Thoracic aorta (tissue), 2 donors: ENCODE data around the gene SUGP1. TPM values are rescaled to one million over a fixed set of nuclear protein-coding genes. Genes with fewer than 3 reads are reported as not detected.

Experiments
- ATAC-seq: fragments of 150-250 bp; one replicate; pipeline ENCODE4 v1.8.0; 2017; ENCODE audit warnings: low read depth; ENCODE audit not compliant: insufficient number of reproducible peaks, low FRiP score
- DNase-seq: peaks from one replicate; pipeline ENCODE4 v3.0.0-alpha.2; 2020; ENCODE audit warnings: low spot score
- H3K27ac ChIP-seq, 2 donors: fragments of 200-600 bp; sonication (generic); 1 replicate in 1 of 2; 2 replicates in 1 of 2; pipeline ENCODE4 v1.5.1; 2016; ENCODE audit warnings: mild to moderate bottlenecking in 2 of 2, moderate library complexity in 2 of 2
- H3K27me3 ChIP-seq: fragments of 200-600 bp; sonication (generic); replicated peaks from 2 replicates; pipeline ENCODE4 v1.6.0; 2016; ENCODE audit warnings: mild to moderate bottlenecking; ENCODE audit not compliant: insufficient read depth
- H3K36me3 ChIP-seq: fragments of 200-600 bp; sonication (generic); one replicate; pipeline ENCODE4 v1.5.1; 2016
- H3K4me1 ChIP-seq, 2 donors: fragments of 200-600 bp; sonication (generic); 1 replicate in 1 of 2; 2 replicates in 1 of 2; pipeline versions ENCODE4 v1.5.1 to v1.6.0; 2016; ENCODE audit warnings: low read depth in 2 of 2, mild to moderate bottlenecking in 1 of 2; ENCODE audit not compliant: control insufficient read depth in 1 of 2
- H3K4me3 ChIP-seq: fragments of 200-600 bp; sonication (generic); 2 replicates; pipeline ENCODE4 v1.5.1; 2016; ENCODE audit warnings: mild to moderate bottlenecking
- H3K9me3 ChIP-seq: fragments of 200-600 bp; sonication (generic); 2 replicates; pipeline ENCODE4 v1.5.1; 2016
- total RNA-seq, 2 donors: library from RNA; depleted of rRNA; stranded (reverse); fragments of >200 nt; gene quantifications; one replicate each; pipeline versions ENCODE4 v1.1.0 to v1.2.3, GENCODE V29; 2016
- TF ChIP-seq, protein P1 (sequence below): fragments of 200-600 bp; sonication (generic); IDR thresholded peaks from one replicate; pipeline ENCODE4 v1.5.1; 2019; ENCODE audit warnings: antibody characterized with exemption

Gene SUGP1
- total RNA-seq, 2 donors from 2014 or later: 25.0 to 43.0 TPM

DNA sequence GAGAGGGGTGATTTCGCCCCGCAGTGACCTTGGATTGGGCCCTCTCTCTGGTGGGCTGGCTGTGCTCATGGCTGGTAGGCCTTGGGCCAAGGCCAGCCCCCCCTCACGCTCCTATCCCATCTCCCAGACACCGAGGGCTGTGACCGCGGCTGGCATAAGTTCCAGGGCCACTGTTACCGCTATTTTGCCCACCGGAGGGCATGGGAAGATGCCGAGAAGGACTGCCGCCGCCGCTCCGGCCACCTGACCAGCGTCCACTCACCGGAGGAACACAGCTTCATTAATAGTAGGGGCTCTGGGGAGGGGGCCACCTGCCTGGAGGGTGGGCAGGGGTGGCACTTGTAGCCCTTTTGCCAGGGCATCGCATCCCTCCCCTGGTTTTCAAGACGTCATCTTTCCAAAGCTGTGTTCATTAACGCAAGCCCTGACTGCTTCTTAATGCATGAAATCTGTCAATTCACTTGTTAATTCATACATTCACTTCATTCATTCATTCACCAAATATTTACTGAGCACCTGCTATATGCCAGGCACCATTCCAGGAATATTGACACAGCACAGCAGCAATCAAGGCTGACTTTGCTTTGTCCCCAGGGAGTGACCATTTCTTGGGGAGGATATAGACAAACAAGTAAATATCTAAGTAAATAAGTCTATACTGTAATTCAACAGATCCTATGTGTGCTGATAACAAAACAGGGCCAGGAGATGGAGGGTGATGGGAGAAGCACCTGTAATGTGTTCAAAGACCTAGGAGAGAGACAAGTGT lies 82.0 kb downstream of the SUGP1 start:
- Histone ChIP-seq H3K4me3 (no peak overlapping the region), H3K36me3 (no peaks in the 10 kb centered on the region), H3K9me3 (peaks cover 13% of the 10 kb centered on the region), H3K27me3 (no peaks in the 10 kb centered on the region), H3K4me1 (no peaks in the 10 kb centered on the region), H3K27ac (no peak overlapping the region)
- ATAC-seq: no peak
- no peak for DNase-seq
- TF ChIP-seq, protein P1, sequence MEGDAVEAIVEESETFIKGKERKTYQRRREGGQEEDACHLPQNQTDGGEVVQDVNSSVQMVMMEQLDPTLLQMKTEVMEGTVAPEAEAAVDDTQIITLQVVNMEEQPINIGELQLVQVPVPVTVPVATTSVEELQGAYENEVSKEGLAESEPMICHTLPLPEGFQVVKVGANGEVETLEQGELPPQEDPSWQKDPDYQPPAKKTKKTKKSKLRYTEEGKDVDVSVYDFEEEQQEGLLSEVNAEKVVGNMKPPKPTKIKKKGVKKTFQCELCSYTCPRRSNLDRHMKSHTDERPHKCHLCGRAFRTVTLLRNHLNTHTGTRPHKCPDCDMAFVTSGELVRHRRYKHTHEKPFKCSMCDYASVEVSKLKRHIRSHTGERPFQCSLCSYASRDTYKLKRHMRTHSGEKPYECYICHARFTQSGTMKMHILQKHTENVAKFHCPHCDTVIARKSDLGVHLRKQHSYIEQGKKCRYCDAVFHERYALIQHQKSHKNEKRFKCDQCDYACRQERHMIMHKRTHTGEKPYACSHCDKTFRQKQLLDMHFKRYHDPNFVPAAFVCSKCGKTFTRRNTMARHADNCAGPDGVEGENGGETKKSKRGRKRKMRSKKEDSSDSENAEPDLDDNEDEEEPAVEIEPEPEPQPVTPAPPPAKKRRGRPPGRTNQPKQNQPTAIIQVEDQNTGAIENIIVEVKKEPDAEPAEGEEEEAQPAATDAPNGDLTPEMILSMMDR: no peak

DNA sequence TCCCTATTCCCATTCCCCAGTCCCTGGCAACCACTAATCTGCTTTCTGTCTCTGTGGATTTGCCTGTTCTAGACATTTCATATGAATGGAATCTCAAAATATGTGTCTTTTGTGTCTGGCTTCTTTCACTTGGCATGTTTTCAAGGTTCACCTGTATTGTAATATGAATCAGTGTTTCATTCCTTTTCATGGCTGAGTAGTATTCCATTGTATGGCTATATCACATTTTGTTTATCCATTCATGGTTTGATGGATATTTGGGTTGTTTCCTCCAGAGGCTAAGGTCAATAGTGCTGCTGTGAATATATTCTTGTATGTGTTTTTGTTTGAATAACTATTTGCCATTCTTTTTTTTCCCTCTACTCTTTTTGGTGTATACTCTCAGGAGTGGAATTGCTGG lies 84.1 kb downstream of the SUGP1 start:
- DNase-seq (no peak), ATAC-seq (no peak)
- Histone ChIP-seq H3K36me3 (no peaks in the 10 kb centered on the region), H3K27me3 (no peaks in the 10 kb centered on the region), H3K27ac (no peak overlapping the region), H3K4me1 (no peaks in the 10 kb centered on the region), H3K9me3 (peaks cover 13% of the 10 kb centered on the region), H3K4me3 (no peak overlapping the region)
- TF ChIP-seq, protein P1: no peak

DNA sequence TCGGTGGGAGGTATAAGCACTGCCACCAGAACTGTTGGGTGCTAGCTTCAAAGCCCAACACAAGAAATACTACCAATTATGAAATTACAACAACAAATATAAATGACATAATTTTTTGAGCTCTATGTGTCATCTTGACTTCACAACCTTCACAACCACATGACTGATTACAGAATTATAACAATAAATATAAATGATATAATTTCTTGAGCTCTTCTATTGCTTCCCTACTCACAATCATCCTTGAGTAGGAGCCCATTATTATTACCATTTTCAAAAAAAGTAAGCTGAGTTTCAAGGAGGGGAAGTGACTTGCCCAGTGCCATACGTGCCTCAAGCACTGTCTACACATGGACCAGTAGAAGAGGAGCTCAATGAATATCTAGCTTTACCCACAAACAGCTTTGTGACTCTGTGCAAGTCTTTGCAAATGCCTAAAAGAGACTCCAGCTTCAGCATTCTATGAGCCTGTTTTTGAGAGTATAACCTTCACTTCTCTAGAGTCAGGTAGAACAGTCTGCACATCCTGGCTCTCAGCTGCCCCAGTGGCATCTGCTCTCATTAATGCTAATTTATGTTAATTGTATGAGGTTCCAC lies 86.0 kb downstream of the SUGP1 start:
- no peaks in the 10 kb centered on the region for H3K36me3 ChIP-seq
- peaks cover 13% of the 10 kb centered on the region for H3K9me3 ChIP-seq
- no peaks in the 10 kb centered on the region for H3K4me1 ChIP-seq
- H3K27ac ChIP-seq: no peak overlapping the region
- ATAC-seq (no peak), DNase-seq (no peak)
- TF ChIP-seq, protein P1: no peak
- no peaks in the 10 kb centered on the region for H3K27me3 ChIP-seq
- no peak overlapping the region for H3K4me3 ChIP-seq

DNA sequence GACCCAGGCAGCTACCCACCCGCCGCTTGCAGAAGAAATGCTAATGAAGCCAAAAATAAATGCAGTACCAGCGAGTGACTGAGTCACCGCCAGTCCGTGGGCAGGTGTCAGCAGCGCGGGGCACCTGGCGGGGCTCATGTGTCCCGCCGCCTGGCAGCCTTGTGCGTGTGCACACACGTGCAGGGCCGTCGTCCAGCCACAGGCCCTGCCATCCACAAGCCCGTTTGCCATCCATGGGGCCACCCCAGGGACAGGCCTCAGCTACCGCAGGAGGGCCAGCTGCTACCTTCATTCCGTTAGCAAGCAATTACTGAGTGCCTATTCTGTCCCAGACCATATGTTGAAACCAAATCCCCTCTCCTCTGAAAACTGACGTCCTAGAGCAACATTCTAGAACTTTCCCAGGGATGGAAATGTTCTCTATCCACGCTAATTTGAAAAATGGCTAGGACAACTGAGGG lies 88.0 kb downstream of the SUGP1 start:
- ATAC-seq (no peak), DNase-seq (no peak)
- TF ChIP-seq, protein P1: no peak
- Histone ChIP-seq H3K27me3 (no peaks in the 10 kb centered on the region), H3K4me1 (no peaks in the 10 kb centered on the region), H3K27ac (no peak overlapping the region), H3K4me3 (no peak overlapping the region), H3K36me3 (no peaks in the 10 kb centered on the region), H3K9me3 (peaks cover 13% of the 10 kb centered on the region)

DNA sequence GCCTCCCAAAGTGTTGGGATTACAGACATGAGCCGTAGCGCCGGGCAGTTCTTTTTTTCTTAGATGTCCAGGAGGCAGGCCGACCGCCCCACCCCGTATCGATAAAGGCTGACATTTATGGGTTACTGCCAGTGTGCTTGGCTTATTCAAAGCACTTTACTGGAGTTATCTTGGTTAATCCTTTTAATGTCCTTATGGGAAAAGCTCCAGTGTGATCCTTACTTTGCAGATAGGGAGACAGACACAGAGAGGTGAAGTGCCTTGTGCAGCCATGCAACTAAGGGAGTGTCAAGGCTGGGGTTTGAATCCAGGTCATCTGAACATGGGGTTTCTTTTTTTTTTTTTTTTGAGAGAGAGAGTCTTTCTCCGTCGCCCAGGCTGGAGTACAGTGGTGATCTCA lies 89.3 kb downstream of the SUGP1 start:
- Histone ChIP-seq H3K4me3 (no peak overlapping the region), H3K27ac (no peak overlapping the region), H3K36me3 (no peaks in the 10 kb centered on the region), H3K9me3 (peaks cover 13% of the 10 kb centered on the region), H3K4me1 (no peaks in the 10 kb centered on the region), H3K27me3 (no peaks in the 10 kb centered on the region)
- DNase-seq: no peak
- TF ChIP-seq, protein P1: no peak
- ATAC-seq: no peak
